ENCODE data around the gene LRRC4C.

- TF ChIP-seq CTCF (IDR thresholded peaks at IDR 0.05): no peak
- TF ChIP-seq POLR2A (IDR thresholded peaks at IDR 0.05): no peak
These were observed 313.1 kb downstream of the LRRC4C start for GRCh38 chr11:41146326-41146725.

All from heart left ventricle (tissue), 13 donors.